HL-60/S4 treated with phorbol 12-myristate 13-acetate at 8.2 ng/mL for 4 days and 3 days (cell line): ENCODE measurements around the gene TMEM117.

ENCODE experiments used
- in situ Hi-C: fragments of 300-500 bp; cut with MboI; formaldehyde crosslinking; loops from 2 replicates; pipeline ENCODE4 v1.15.0; 2022; ENCODE audit warnings: low sequenced_read_pairs

The TMEM117 gene

DNA sequence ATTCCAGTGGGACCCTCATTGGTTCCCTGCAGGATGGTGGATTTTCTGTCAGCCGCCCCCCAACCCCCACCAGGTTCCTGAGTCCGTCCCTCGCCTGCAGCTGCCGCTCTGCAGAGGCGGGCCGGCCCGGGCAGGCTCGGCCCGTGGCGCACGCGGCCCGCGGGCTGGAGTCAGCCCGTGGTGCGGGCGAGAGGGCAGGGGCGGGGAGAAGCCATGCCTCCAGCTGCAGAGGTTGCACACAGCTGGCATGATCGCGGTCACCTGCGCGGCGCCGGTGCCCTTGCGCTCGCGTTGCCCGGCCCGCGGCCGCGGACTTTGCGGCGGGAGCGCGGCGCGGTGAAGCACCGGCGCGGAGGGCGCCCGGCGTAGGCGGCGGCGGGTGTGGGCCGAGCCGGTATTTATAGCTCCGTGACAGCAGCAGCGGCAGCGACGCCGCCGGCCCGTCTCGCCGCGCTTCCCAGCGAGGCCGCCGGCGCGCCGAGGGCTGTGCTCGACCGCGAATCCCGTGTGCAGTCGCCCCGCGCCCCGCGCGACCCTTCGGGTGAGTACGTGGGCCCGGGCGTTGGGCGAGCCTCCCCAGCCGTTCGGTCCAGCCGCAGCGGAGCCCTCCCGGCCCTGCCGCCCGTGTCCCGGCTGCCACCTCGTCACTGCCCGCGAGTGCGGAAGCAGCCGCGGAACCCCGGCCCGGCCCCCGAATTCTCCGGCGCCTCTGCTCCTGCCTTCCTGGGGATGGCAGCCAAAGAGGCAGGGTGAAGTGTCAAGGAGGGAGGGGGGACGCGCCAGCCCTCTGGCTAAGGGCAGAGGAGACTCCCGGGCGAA, at the start of gene TMEM117:
TMEM117 (plus strand) TSS at position 426 of the 819 bp plus-strand sequence.
- in situ Hi-C loops, result no loop called here

DNA sequence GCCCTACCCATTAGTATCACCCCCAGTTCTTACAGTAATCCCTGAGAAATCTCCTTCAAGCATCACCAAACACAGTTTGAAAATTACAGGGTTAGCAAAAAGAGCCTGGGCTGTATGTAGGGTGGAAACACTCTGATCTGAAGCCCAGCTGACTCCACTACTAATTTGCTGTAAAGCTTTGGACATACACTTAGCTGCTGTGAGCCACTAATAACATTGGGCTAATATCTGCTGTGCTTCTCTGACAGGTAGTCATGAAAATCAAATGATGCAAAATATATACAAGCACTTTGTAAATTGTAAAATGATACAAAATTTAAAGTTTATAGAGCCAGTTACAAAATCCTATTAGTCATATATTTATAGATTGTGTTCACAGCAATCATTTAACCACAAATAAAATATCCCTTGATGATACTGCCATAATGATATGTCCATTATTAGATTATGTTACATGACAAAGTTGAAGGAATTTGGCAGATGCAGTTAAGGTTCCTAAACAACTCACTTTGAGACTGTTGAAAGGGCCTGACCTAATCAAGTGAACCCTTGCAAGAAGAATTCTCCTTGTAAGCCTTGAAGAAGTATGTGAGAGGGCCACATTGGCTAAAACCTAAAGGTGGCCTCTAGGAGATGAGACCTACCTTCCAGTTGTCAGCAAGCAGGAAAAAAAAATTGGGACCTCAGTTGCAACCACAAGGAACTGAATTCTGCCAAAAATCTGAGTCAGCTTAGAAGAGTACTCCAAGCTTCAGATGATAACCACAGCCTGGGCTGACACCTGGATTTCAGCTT, 48.8 kb upstream of the TMEM117 start:
- in situ Hi-C loops, result no loop called here

DNA sequence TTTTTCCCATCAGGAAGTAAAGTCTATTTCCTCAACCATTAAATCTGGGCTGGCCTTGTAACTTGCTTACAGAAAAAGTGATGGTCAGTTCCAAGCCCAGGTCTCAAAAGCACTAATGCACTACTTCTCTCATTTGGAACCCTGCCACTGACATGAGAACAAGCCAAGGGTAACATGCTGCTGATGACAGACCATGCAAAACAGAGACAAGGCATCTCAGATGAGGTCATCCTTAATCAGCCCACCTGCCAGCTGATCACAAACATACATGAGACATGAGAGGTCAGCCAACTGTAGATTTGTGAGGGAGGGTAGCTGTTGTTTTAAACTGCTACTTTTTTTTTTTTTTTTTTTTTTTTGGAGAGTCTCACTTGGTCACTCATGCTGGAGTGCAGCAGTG, 45.9 kb upstream of the TMEM117 start:
- in situ Hi-C loops, result no loop called here

DNA sequence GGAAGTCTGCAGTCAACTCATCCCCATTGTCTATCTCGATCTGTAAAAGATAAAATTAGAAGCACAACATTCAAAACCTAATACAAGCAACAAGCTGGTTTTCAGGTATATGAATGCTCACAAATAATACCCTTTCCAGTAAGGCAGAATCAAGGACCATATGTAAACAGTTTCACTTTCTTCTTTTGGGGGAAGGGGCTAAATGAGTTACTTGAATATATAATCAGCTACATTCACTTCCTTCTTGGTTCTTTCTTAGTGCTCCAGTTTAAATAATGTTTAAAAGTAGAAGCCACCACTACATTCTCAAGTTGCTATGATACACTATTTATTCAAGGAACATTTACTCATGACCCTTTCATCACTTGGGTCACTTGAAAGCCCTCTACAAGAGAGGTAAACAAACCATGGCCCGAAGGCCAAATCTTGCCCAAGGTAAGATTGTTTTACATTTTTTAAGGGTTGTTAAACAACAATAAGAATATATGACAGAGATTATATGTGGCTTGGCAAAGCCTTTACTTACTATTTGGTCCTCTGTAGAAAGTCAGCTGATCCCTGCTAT, 40.1 kb upstream of the TMEM117 start:
- in situ Hi-C loops, result no loop called here

DNA sequence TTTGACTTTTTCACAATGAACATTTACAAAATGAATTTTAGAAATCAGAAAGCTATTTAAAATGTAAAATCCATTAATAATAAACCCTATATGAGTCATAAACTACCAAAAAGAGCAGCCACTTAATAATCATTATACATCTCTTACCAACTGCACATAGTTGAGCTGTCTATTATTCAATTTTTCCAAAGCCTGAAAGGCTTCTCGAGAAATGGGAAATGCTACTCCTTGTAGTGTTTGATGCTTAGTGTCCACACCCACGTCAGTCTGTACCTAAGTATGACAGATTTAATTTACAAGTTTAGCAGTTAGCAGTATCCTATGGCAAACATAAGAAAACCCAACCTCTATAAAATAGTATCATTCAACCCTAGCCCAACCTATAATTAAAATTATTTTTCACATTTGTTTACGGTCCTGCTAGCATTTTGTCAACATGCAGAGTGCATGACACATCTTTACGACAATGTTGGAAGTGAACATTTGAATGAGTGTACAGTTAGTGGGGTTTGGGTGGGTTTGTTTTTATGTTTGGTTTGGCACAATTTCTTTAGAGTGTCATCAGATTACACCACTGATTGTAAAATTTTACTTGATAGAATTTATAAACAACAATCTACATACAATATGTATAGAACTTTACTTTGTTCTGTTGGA, 38.2 kb upstream of the TMEM117 start:
- in situ Hi-C loops, result no loop called here

DNA sequence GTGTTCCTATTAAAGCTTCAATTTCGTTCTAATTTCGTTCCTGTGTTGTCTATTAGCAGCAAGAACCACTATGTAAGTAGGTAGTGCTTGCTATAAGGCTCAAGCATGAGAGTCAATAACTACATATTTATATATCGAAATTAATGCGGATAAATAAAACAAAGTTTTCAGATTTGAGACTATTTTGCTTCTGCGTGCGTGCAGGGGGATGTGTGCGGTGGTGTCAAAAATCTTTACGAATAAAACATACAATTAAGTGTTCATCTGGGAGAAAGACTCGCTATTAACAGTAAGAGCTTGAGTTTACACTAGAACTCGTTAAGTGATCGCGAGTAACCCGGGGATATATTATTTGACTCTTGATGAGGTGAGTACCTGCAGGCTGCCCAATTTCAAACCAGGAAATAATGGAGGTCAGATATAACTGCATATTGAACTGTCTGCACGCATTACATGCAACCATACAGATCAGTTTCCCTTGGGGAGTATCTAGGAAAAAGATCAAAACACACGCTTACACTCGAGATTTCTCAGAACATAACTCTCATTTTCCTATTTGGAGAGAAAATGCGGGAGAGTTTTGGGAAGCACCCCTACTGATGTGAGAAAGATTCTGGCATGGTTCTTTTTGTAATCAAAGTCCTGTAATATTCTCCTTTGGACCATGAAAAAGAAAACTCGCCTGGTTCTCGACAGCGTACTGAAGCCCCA, 30.6 kb upstream of the TMEM117 start:
- in situ Hi-C loops, result no loop called here

DNA sequence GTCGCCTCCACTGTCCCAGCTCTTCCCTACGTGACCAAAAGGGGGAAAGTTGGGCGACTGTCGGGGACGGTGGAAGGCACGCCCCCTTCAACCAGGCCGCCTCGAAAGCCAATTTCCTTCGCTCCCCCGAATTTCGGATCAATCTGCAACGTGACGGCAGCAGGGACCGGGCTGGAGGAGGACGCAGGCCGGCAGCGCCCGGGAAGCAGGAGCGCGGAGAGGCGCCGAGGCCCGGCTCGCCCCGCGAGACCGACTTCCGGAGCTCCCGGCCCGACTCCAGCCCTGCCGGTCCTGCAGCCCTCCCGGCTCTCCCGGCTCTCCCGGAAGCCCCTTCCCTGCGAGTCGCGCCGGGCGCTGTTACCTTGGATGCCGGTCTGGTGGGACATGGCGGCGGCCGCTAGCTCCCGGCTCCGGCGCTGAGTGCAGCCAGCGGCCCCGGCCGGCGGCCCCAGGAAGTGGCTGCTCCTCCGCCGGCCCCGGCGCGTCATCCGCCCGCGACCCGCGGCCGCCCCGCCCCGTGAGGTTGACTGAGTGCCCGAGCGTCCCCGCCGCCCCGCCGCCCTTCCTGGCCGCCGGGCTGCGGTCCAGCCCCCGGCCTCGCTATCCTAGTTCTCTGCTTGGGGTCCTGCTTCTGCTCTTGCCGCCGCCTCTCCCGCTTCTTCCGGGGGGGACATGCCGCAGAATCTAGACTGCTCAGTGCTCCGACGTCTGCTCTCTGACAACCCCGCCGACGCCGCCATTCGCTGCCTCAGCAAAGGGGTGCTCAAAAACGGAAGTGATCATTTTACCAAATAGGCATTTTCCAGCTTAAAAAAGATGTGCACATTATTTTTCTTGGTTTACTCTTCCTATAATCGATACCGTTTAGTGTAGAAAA, 29.8 kb upstream of the TMEM117 start, which contains the start of gene TWF1:
TWF1 (minus strand) TSS at position 458 of the 877 bp plus-strand sequence; CDS start at position 386, 72 bp downstream.
- in situ Hi-C loops, result no loop called here

DNA sequence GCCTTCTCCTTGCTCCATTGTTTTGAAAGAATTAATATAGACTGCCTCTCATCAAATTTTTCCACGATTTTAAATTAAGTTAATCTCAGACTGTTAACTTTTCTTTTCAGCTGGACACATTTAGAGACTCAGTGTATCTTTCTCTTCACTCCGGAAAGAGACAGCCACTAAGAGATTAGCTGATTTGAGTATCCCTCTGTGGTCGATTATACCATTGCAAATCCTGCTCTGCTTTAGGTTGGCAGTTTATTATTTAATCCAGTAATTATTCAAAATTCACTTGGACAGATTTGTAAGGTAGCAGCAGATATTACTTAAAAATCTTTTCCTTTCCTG, 29.2 kb upstream of the TMEM117 start:
- in situ Hi-C loops, result no loop called here

DNA sequence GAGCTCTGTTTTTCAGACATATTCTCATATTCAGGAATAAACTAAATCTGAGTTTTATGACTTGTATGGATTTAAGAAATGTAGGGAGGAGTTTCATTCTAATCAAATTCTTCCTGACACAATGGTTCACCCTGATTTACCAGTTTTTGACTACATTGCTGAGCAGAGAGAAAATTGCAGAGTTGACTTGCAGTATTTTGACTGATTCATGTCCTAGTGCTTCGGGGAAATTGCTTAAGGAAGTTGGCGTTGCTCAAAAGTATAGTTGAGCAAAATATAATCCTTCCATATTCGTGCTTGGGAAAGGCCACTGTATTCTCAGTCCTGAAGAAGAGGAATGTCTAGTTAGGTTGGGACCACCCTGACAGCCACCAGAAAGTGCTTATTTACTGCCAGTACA, 28.5 kb upstream of the TMEM117 start:
- in situ Hi-C loops, result no loop called here

DNA sequence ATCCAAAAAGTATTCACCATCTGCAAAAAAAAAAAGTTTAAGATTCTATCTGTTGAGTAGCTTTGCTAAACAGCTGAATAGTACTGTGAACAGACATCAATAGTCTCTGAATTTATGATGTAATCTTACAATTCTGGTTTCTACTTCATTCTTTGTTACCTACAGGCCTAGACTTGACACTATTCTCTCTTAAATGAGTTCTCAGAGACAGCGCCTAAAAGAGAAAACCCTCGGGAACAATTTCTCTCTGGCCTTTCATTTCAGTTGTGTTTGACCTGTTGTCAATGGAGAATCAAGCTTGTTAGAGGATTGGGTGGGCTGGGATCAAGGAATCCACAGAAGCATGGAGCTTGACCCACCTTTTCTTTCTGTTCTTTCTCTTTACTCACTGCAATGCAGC, 23.8 kb upstream of the TMEM117 start:
- in situ Hi-C loops, result no loop called here

DNA sequence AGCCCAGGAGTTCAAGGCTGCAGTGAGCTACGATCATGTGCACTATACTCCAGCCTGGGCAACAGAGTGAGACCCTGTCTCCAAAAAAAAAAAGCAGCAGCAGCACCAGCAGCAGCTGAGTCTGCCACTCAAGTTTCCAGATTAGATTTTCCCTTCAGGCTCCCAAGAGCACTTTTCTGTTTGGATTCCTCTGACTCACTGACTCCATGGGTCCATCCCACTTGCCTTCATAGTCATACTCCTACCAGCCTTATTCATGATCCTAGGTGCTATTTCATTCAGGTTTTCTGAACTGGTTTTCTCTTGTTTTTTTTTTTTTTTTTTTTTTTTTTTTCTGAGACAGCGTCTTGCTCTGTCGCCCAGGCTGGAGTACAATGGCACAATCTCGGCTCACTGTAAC, 23.0 kb upstream of the TMEM117 start:
- in situ Hi-C loops, result no loop called here

DNA sequence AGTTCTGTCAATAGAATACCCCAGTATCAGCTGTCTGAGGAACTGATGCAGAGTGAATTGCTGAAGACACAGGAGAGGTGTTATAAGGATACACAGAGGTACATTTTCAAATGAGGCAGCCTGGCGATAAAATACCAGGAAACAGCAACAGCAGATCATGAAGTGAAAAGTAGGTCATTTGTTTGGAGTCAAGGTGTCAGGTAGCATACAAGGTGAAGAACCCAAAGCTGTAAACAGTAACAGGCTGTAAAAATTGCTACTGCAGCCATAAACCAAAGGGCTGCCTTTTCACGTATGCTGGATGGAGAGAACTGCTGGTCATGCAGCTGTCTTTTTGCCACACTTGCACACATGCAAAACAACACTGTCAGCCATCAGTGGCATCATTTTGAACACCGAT, 20.5 kb upstream of the TMEM117 start:
- in situ Hi-C loops, result no loop called here

DNA sequence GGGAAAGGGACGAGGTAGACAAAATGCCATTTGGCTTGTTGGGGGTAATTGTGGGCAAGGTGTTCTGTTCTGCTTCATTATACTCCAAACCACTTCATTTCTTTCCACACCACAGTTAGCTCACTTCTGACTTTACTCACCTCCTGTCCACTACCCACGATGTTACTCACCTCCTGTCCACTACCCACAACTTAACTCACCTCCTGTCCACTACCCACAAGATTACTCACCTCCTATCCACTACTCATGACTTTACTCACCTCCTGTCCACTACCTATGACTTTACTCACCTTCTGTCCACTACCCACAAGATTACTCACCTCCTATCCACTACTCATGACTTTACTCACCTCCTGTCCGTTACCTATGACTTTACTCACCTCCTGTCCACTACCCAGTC, 19.7 kb upstream of the TMEM117 start:
- in situ Hi-C loops, result no loop called here

DNA sequence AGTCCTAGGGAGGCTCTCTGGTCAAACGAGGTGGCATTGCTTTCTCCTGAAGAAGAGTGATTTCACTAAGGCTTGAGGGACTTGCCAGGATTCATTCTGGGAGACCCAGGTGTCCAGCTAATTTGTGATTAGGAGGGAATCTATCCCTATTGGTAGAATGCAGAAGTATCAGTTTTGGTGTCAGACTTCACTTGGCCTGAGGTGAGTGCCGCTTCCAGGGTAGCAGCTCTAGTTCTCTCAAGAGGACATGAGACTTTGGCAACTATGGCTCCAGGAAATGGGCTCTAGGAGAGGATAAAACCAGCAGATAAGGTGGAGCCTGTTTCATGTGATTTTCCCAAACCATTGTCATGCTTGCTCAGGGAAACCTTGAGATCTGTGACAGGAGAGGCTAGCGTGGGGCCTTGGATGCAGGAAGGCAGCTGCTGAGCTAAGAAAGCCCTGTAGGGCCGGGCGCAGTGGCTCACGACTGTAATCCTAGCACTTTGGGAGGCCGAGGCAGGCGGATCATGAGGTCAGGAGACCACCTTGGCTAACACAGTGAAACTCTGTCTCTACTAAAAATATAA, 11.6 kb upstream of the TMEM117 start:
- in situ Hi-C loops, result no loop called here

DNA sequence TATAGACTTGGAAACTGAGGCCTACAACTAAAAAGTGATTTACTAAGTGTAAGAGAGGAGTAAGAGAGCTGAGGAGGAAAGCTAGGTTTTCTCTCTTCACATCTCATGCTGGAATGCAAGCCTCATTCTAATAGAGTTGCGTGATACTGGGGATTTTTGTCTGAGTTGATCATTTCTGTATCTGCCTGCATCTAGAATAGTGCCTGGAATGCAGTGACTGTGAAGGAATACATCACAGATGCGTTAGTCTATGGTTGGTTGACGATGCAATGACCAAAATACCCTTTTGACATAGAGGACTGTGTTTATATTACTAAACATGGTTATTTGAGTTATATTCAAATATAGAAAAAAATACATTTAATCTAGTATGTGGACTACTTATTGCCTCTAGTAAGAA, 9.2 kb upstream of the TMEM117 start:
- in situ Hi-C loops, result no loop called here

DNA sequence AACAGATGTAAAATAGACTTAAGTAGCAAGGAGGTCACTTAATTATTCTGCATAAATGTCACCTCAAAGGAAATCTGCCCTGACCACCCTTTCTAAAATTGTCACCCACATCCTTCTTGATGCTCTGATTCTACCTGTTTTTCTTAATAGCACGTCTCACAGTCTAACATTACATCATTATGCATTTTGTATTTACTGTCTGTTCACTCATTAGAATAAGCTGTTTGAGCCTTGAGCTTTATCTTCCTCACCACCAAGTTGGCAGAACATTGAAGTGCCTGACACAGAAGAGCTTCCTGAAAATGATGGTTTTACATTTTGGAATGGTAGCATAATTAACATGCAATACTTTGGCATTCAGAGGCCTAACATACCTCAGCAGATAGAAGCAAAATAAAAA, 8.8 kb upstream of the TMEM117 start:
- in situ Hi-C loops, result no loop called here

DNA sequence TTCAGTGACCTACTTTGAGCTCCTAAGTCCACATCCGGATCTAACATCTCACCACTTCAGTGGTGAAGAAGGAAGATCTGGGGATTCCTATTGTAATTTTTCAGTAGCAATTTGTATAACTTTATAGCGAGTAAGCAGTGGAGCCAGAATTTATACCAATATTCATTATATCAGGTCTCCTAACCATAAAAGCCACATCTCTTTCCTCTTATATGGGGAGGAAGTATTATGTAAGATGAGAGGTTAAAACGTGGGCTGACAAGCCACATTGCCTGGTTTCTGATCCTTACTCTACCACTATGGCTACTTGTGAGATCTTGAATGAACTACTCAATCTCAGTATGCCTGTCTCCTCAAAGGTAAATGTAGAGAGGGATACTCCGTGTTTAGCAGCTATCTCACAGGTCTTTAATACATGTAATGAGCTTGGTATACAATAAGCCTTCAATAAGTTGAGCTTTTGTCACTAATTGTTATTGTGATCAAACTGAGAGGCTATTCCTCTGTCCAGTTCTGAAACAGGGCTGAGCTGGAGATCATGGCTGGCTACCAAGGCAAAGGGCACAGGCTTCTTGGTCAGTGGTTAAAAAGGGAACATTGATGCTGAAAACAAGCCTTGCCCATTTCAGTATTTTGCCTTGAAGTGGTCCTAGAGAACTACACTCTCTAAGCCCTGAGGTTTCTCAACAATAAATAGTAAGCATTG, 3.3 kb upstream of the TMEM117 start:
- in situ Hi-C loops, result no loop called here

DNA sequence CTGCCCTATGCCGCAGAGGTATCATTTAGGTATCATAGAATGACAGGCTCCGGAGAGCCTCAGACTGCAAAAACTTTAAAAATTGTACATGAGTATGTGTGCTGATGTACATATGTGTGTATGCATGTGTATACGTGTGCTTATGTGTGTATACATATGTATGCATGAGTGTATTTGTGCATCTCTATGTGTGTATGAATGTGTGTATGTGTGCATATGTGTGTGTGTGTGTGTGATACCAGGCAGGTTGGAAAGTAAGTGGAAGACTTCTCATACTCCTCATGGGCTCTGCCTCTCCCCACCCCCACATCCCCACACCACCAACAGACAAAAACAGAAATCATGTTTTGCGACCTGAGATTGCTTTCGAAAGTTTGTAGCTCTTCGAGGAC, 621 bp upstream of the TMEM117 start:
- in situ Hi-C loops, result no loop called here

DNA sequence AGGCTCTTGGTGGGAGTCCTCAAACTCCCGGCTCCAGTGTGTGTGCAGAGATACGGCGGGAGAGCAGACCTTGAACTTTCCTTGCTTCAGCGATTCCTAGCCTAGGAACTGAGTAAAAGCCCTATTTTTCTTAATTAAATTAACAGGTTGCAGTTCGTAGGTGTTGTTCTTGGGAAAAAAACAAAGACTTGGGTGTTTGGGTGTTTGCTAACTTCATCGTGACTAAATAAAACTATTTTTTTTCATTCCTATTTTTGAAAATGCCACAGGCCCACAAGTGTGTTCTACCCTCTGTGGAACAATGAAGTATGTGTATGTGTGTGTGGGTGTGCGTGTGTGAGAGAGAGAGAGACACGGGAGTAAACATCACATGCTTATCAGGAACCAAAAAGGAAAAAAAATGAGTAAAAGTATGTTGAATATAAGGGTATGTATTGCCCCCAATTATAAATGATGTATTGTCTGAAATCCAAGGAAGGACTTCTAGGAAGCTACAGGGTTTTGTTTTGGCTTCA, 651 bp downstream of the TMEM117 start:
- in situ Hi-C loops, result no loop called here
